ENCODE results near the gene SERPINB11.
"Not testable (repeated sequence)": the region's sequence is repeated elsewhere in the genome, so short reads cannot be mapped to it uniquely, and the experiment has no call there.

Gene SERPINB11

GRCh38 chr18:63702660-63703059, at the start of gene SERPINB11:
SERPINB11 (plus strand) TSS chr18:63702960; CDS start chr18:63710194, 7,234 bp downstream.
- Histone ChIP-seq H3K36me3 (ENCODE audit: insufficient read depth, low read length) (no peaks in the 10 kb centered on the region), H3K4me3 (ENCODE audit: low read depth in 1 of 2, low read length in 2 of 2) (no peak within 1 kb of the TSS), H3K27ac (ENCODE audit: low read depth, low read length) (no peak within 1 kb of the TSS), H3K9me3 (ENCODE audit: low read length) (no peaks in the 10 kb centered on the region), H3K9ac (ENCODE audit: low read length) (no peak within 1 kb of the TSS), H3K4me1 (ENCODE audit: insufficient read depth, low read length) (no peaks in the 10 kb centered on the region), H3K27me3 (ENCODE audit: control insufficient read depth in 1 of 2, insufficient read depth in 2 of 2, low read length in 2 of 2) (no peaks in the 10 kb centered on the region)

GRCh38 chr18:63658920-63659319, 43.8 kb upstream of the SERPINB11 start:
- not testable (repeated sequence) for H3K36me3 ChIP-seq (ENCODE audit: insufficient read depth, low read length); H3K9me3 ChIP-seq (ENCODE audit: low read length); H3K4me1 ChIP-seq (ENCODE audit: insufficient read depth, low read length); H3K27ac ChIP-seq (ENCODE audit: low read depth, low read length); H3K27me3 ChIP-seq (ENCODE audit: control insufficient read depth in 1 of 2, insufficient read depth in 2 of 2, low read length in 2 of 2); H3K9ac ChIP-seq (ENCODE audit: low read length); H3K4me3 ChIP-seq (ENCODE audit: low read depth in 1 of 2, low read length in 2 of 2)

- H3K4me3 ChIP-seq (ENCODE audit: low read depth in 1 of 2, low read length in 2 of 2); H3K36me3 ChIP-seq (ENCODE audit: insufficient read depth, low read length); H3K9me3 ChIP-seq (ENCODE audit: low read length); H3K27me3 ChIP-seq (ENCODE audit: control insufficient read depth in 1 of 2, insufficient read depth in 2 of 2, low read length in 2 of 2); H3K9ac ChIP-seq (ENCODE audit: low read length); H3K27ac ChIP-seq (ENCODE audit: low read depth, low read length); H3K4me1 ChIP-seq (ENCODE audit: insufficient read depth, low read length): not testable (repeated sequence)
Observed at GRCh38 chr18:63661750-63662149, 41.0 kb upstream of the SERPINB11 start, which contains the start of gene SERPINB3. SERPINB3 (minus strand) TSS chr18:63661893; CDS start chr18:63661216, 677 bp downstream.

GRCh38 chr18:63664571-63664970, 38.2 kb upstream of the SERPINB11 start:
- no peak overlapping the region for H3K9ac ChIP-seq (ENCODE audit: low read length)
- H3K27me3 ChIP-seq (ENCODE audit: control insufficient read depth in 1 of 2, insufficient read depth in 2 of 2, low read length in 2 of 2): no peaks in the 10 kb centered on the region
- H3K36me3 ChIP-seq (ENCODE audit: insufficient read depth, low read length): no peaks in the 10 kb centered on the region
- no peaks in the 10 kb centered on the region for H3K4me1 ChIP-seq (ENCODE audit: insufficient read depth, low read length)
- H3K4me3 ChIP-seq (ENCODE audit: low read depth in 1 of 2, low read length in 2 of 2): no peak overlapping the region
- H3K27ac ChIP-seq (ENCODE audit: low read depth, low read length): no peak overlapping the region
- no peaks in the 10 kb centered on the region for H3K9me3 ChIP-seq (ENCODE audit: low read length)

- H3K36me3 ChIP-seq (ENCODE audit: insufficient read depth, low read length): no peaks in the 10 kb centered on the region
- no peaks in the 10 kb centered on the region for H3K9me3 ChIP-seq (ENCODE audit: low read length)
- no peaks in the 10 kb centered on the region for H3K27me3 ChIP-seq (ENCODE audit: control insufficient read depth in 1 of 2, insufficient read depth in 2 of 2, low read length in 2 of 2)
- H3K9ac ChIP-seq (ENCODE audit: low read length): no peak overlapping the region
- no peak overlapping the region for H3K27ac ChIP-seq (ENCODE audit: low read depth, low read length)
- peaks cover 4% of the 10 kb centered on the region for H3K4me1 ChIP-seq (ENCODE audit: insufficient read depth, low read length)
- H3K4me3 ChIP-seq (ENCODE audit: low read depth in 1 of 2, low read length in 2 of 2): no peak overlapping the region
Observed at GRCh38 chr18:63676526-63677323, 26.0 kb upstream of the SERPINB11 start.

GRCh38 chr18:63677500-63678225, 25.1 kb upstream of the SERPINB11 start:
- Histone ChIP-seq H3K4me1 (ENCODE audit: insufficient read depth, low read length) (peaks cover 7% of the 10 kb centered on the region), H3K9me3 (ENCODE audit: low read length) (no peaks in the 10 kb centered on the region), H3K27me3 (ENCODE audit: control insufficient read depth in 1 of 2, insufficient read depth in 2 of 2, low read length in 2 of 2) (no peaks in the 10 kb centered on the region), H3K9ac (ENCODE audit: low read length) (no peak overlapping the region), H3K27ac (ENCODE audit: low read depth, low read length) (no peak overlapping the region), H3K36me3 (ENCODE audit: insufficient read depth, low read length) (no peaks in the 10 kb centered on the region), H3K4me3 (ENCODE audit: low read depth in 1 of 2, low read length in 2 of 2) (no peak overlapping the region)

- H3K27me3 ChIP-seq (ENCODE audit: control insufficient read depth in 1 of 2, insufficient read depth in 2 of 2, low read length in 2 of 2): no peaks in the 10 kb centered on the region
- H3K9me3 ChIP-seq (ENCODE audit: low read length): no peaks in the 10 kb centered on the region
- H3K9ac ChIP-seq (ENCODE audit: low read length): no peak overlapping the region
- peaks cover 7% of the 10 kb centered on the region for H3K4me1 ChIP-seq (ENCODE audit: insufficient read depth, low read length)
- no peak overlapping the region for H3K27ac ChIP-seq (ENCODE audit: low read depth, low read length)
- no peak overlapping the region for H3K4me3 ChIP-seq (ENCODE audit: low read depth in 1 of 2, low read length in 2 of 2)
- H3K36me3 ChIP-seq (ENCODE audit: insufficient read depth, low read length): no peaks in the 10 kb centered on the region
Observed at GRCh38 chr18:63679820-63680606, 22.7 kb upstream of the SERPINB11 start.

GRCh38 chr18:63681449-63682340, 21.1 kb upstream of the SERPINB11 start:
- Histone ChIP-seq H3K9me3 (ENCODE audit: low read length) (no peaks in the 10 kb centered on the region), H3K4me1 (ENCODE audit: insufficient read depth, low read length) (peaks cover 7% of the 10 kb centered on the region), H3K9ac (ENCODE audit: low read length) (no peak overlapping the region), H3K36me3 (ENCODE audit: insufficient read depth, low read length) (no peaks in the 10 kb centered on the region), H3K27me3 (ENCODE audit: control insufficient read depth in 1 of 2, insufficient read depth in 2 of 2, low read length in 2 of 2) (no peaks in the 10 kb centered on the region), H3K4me3 (ENCODE audit: low read depth in 1 of 2, low read length in 2 of 2) (no peak overlapping the region), H3K27ac (ENCODE audit: low read depth, low read length) (no peak overlapping the region)

GRCh38 chr18:63683152-63683551, 19.6 kb upstream of the SERPINB11 start:
- H3K4me1 ChIP-seq (ENCODE audit: insufficient read depth, low read length): peaks cover 7% of the 10 kb centered on the region
- H3K9ac ChIP-seq (ENCODE audit: low read length): no peak overlapping the region
- H3K27ac ChIP-seq (ENCODE audit: low read depth, low read length): no peak overlapping the region
- no peaks in the 10 kb centered on the region for H3K27me3 ChIP-seq (ENCODE audit: control insufficient read depth in 1 of 2, insufficient read depth in 2 of 2, low read length in 2 of 2)
- H3K9me3 ChIP-seq (ENCODE audit: low read length): no peaks in the 10 kb centered on the region
- H3K36me3 ChIP-seq (ENCODE audit: insufficient read depth, low read length): no peaks in the 10 kb centered on the region
- H3K4me3 ChIP-seq (ENCODE audit: low read depth in 1 of 2, low read length in 2 of 2): no peak overlapping the region

GRCh38 chr18:63683890-63684289, 18.9 kb upstream of the SERPINB11 start:
- Histone ChIP-seq H3K27me3 (ENCODE audit: control insufficient read depth in 1 of 2, insufficient read depth in 2 of 2, low read length in 2 of 2) (no peaks in the 10 kb centered on the region), H3K9ac (ENCODE audit: low read length) (no peak overlapping the region), H3K4me3 (ENCODE audit: low read depth in 1 of 2, low read length in 2 of 2) (no peak overlapping the region), H3K4me1 (ENCODE audit: insufficient read depth, low read length) (peaks cover 7% of the 10 kb centered on the region), H3K9me3 (ENCODE audit: low read length) (no peaks in the 10 kb centered on the region), H3K36me3 (ENCODE audit: insufficient read depth, low read length) (no peaks in the 10 kb centered on the region), H3K27ac (ENCODE audit: low read depth, low read length) (no peak overlapping the region)

Data from muscle layer of colon (tissue), 2 donors.